ENCODE results near the gene TICAM1. TPM values are rescaled to one million over a fixed set of nuclear protein-coding genes. Genes with fewer than 3 reads are reported as not detected.
"Not testable (repeated sequence)": the region's sequence is repeated elsewhere in the genome, so short reads cannot be mapped to it uniquely, and the experiment has no call there.

The TICAM1 gene
- total RNA-seq, 1 donor from 2014 or later: 39.4 TPM

DNA sequence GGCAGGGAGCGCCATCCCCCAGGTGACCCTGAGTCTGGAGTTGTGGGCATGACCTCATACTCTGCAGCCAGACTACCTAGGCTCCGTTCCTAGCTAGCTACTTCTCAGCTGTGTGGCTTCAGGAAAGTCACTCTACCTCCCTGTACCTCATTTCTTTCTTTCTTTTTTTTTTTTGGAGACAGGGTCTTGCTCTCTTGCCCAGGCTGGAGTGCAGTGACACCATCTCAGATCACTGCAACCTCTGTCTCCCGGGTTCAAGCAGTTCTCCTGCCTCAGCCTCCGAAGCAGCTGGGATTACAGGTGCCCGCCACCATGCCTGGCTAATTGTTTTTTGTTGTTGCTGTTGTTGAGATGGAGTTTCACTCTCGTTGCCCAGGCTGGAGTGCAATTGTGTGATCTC, 21.0 kb upstream of the TICAM1 start:
- no peaks in the 10 kb centered on the region for H3K9me3 Mint-ChIP-seq
- H3K4me3 Mint-ChIP-seq: no peak overlapping the region
- POLR2A ChIA-PET: interaction anchor here (0.6 to 3.1 kb wide), 2 partner anchors 9 to 42 kb away, joined by 3 to 30 read pairs; no protein-coding TSS in a partner anchor
- intact Hi-C loops (cut with micrococcal nuclease): loop anchor here (5.0 kb wide), 1 partner anchor 120 kb away; no protein-coding TSS in a partner anchor
- H3K36me3 Mint-ChIP-seq (ENCODE audit: low read depth): peaks cover 33% of the 10 kb centered on the region
- ATAC-seq (ENCODE audit: low read depth) (no peak), DNase-seq (no peak)
- H3K27ac Mint-ChIP-seq: no peak overlapping the region
- TF ChIP-seq, protein P1, sequence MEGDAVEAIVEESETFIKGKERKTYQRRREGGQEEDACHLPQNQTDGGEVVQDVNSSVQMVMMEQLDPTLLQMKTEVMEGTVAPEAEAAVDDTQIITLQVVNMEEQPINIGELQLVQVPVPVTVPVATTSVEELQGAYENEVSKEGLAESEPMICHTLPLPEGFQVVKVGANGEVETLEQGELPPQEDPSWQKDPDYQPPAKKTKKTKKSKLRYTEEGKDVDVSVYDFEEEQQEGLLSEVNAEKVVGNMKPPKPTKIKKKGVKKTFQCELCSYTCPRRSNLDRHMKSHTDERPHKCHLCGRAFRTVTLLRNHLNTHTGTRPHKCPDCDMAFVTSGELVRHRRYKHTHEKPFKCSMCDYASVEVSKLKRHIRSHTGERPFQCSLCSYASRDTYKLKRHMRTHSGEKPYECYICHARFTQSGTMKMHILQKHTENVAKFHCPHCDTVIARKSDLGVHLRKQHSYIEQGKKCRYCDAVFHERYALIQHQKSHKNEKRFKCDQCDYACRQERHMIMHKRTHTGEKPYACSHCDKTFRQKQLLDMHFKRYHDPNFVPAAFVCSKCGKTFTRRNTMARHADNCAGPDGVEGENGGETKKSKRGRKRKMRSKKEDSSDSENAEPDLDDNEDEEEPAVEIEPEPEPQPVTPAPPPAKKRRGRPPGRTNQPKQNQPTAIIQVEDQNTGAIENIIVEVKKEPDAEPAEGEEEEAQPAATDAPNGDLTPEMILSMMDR (IDR thresholded peaks at IDR 0.05): no peak
- no peaks in the 10 kb centered on the region for H3K27me3 Mint-ChIP-seq
- CTCF ChIA-PET: interaction anchor here (1.0 to 10.7 kb wide), 3 partner anchors 28 to 120 kb away, joined by 3 to 292 read pairs (median 6); no protein-coding TSS in a partner anchor
- peaks cover 17% of the 10 kb centered on the region for H3K4me1 Mint-ChIP-seq

DNA sequence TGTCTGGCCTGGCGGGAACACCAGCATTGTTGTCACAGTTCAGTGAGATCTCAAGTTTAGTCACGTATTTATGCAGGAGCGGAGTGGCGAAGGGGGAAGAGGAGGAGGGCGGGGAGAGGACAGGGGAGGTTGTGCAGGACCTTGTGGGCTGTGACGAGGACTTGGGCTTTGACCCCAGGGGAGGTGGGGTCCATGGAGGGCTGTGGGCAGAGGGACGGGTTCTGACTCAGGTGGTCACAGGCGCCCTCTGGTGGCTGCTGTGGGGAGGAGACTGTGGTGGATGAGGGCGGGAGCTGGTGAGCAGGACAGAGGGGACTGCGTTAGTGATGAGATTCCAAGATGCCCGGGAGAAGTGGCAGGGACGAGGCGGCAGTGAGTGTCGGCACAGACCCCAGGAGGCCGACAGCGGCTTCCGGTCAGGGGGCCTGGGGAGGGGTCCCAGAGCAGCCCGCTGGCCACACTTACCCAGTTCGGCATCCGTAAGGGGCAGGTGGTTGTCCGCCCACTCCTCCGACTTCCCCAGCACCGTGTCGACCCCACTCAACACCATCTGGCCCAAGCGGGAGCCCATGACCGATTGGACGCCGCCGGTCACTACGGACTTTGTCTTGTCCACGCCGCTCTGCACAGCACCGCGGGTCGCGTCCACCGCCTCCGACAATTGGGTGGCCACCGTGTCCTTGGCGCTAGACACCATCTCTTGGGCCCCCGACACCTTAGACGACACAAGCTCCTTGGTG, 20.2 kb upstream of the TICAM1 start:
- no peaks in the 10 kb centered on the region for H3K9me3 Mint-ChIP-seq
- intact Hi-C loops (cut with micrococcal nuclease): loop anchor here (1.0 to 5.0 kb wide), 3 partner anchors 22 to 119 kb away; no protein-coding TSS in a partner anchor
- H3K27me3 Mint-ChIP-seq: no peaks in the 10 kb centered on the region
- ChIA-PET CTCF (interaction anchor here (0.6 to 10.7 kb wide), 12 partner anchors 11 to 180 kb away, joined by 3 to 292 read pairs (median 5); no protein-coding TSS in a partner anchor), POLR2A (interaction anchor here (0.6 to 3.1 kb wide), 3 partner anchors 10 to 41 kb away, joined by 3 to 30 read pairs (median 5); no protein-coding TSS in a partner anchor)
- peaks cover 32% of the 10 kb centered on the region for H3K36me3 Mint-ChIP-seq (ENCODE audit: low read depth)
- ATAC-seq (ENCODE audit: low read depth): peak; percentile 94
- no peak overlapping the region for H3K4me3 Mint-ChIP-seq
- H3K27ac Mint-ChIP-seq: no peak overlapping the region
- peaks cover 17% of the 10 kb centered on the region for H3K4me1 Mint-ChIP-seq
- TF ChIP-seq, protein P1 (IDR thresholded peaks at IDR 0.05): peak; percentile 63
- peak; percentile 77 for DNase-seq

DNA sequence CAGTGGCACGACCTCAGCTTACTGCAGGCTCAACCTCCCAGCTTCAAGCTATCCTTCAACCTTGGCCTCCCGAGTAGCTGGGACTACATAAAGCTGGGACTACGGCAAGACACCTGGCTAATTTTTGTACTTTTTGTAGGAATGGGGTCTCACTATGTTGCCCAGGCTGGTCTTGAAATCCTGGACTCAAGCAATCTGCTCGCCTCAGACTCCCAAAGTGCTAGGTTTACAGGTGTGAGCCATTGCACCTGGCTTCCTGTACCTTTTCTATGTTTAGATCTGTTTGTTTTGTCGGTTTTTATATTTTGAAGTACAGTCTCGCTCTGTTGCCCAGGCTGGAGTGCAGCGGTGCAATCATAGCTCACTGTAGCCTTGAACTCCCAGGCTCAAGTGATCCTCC, 17.5 kb upstream of the TICAM1 start:
- ChIA-PET CTCF (interaction anchor here (10.7 kb wide), 1 partner anchor 39 kb away, joined by 292 read pairs; no protein-coding TSS in a partner anchor), POLR2A (interaction anchor here (0.6 to 2.2 kb wide), 2 partner anchors 18 to 47 kb away, joined by 4 to 5 read pairs; no protein-coding TSS in a partner anchor)
- Mint-ChIP-seq H3K4me1 (peaks cover 17% of the 10 kb centered on the region), H3K27ac (no peak overlapping the region), H3K9me3 (no peaks in the 10 kb centered on the region), H3K36me3 (ENCODE audit: low read depth) (peaks cover 30% of the 10 kb centered on the region), H3K4me3 (no peak overlapping the region), H3K27me3 (no peaks in the 10 kb centered on the region)
- ATAC-seq (ENCODE audit: low read depth) (no peak), DNase-seq (no peak)
- TF ChIP-seq, protein P1 (IDR thresholded peaks at IDR 0.05): no peak
- intact Hi-C loops (cut with micrococcal nuclease): no loop called here

DNA sequence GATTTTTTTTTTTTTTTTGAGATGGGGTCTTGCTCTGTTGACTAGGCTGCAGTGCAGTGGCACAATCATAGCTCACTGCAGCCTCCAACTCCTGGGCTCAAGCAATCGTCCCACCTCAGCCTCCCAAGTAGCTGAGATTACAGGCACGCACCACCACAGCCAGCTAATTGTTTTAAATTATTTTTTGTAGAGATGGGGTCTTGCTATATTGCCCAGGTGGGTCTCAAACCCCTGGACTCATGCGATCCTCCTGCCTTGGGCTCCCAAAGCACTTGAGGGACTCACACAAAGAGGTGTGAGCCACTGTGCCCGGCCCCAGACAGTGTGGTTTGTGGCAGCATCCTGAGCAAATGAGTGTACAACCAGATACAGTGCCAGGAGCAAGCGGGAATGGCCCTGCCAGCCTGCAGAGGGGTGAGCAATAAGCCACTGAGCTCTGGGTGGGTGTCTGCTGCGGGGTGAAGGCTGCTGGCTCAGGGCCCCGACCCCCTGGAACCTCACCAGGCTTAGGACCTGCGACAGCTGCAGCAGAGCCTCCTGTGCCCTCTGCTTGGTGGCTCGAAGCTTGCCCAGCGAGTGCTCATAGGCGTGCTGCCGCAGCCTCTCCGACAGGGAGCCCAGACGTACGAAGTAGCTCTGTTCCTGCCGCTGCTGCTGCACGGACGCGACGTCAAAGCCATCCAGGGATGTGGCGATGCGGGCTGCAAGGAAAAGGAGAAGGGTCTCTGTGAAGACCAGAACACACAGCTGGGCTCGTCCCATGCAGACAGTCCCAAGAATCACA, 15.9 kb upstream of the TICAM1 start:
- H3K4me1 Mint-ChIP-seq: peaks cover 17% of the 10 kb centered on the region
- ChIA-PET POLR2A (no interaction called here), CTCF (interaction anchor here (10.7 kb wide), 1 partner anchor 37 kb away, joined by 292 read pairs; no protein-coding TSS in a partner anchor)
- no peaks in the 10 kb centered on the region for H3K9me3 Mint-ChIP-seq
- TF ChIP-seq, protein P1 (IDR thresholded peaks at IDR 0.05): no peak
- no peak for ATAC-seq (ENCODE audit: low read depth)
- intact Hi-C loops (cut with micrococcal nuclease): no loop called here
- DNase-seq: no peak
- H3K27me3 Mint-ChIP-seq: no peaks in the 10 kb centered on the region
- H3K27ac Mint-ChIP-seq: no peak overlapping the region
- H3K36me3 Mint-ChIP-seq (ENCODE audit: low read depth): peaks cover 41% of the 10 kb centered on the region
- H3K4me3 Mint-ChIP-seq: no peak overlapping the region

DNA sequence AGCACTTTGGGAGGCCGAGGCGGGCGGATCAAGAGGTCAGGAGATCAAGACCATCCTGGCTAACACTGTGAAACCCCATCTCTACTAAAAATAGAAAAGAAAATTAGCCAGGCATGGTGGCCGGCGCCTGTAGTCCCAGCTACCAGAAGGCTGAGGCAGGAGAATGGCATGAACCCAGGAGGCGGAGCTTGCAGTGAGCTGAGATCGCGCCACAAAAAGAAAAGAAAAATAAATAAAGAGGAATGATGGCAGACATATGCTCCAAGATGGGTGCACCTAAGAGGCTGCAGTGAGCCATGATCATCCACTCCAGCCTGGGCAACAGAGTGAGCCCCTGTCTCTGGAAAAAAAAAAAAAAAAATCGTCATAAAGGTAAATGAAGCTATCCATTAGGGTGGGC, 14.5 kb upstream of the TICAM1 start:
- H3K4me3 Mint-ChIP-seq; H3K27me3 Mint-ChIP-seq; ATAC-seq (ENCODE audit: low read depth); H3K9me3 Mint-ChIP-seq; intact Hi-C loops (cut with micrococcal nuclease); DNase-seq; H3K27ac Mint-ChIP-seq: not testable (repeated sequence)
- H3K36me3 Mint-ChIP-seq (ENCODE audit: low read depth): peaks cover 42% of the 10 kb centered on the region
- POLR2A ChIA-PET: interaction anchor here (0.7 kb wide), 1 partner anchor 16 kb away, joined by 4 read pairs; no protein-coding TSS in a partner anchor
- peaks cover 17% of the 10 kb centered on the region for H3K4me1 Mint-ChIP-seq
- CTCF ChIA-PET: interaction anchor here (1.5 kb wide), 1 partner anchor 37 kb away, joined by 6 read pairs; no protein-coding TSS in a partner anchor
